PC-9 (cell line): ENCODE measurements around the gene CTNNA3. TPM values are rescaled to one million over a fixed set of nuclear protein-coding genes. Genes with fewer than 3 reads are reported as not detected.

Experiments
- BruUV-seq: library from RNA; stranded (reverse); fragments of 400-500 nt; replicated peaks from 2 replicates; lab custom pipeline; 2021; lab: Mats Ljungman, UMichigan
- CTCF ChIA-PET: fragments of 300-600 bp; sonication (Branson Sonifier 250); formaldehyde crosslinking; loops from one replicate; lab custom pipeline; 2022; ENCODE audit warnings: antibody characterized with exemption; lab: Charles Lee
- POLR2A ChIA-PET: fragments of 300-600 bp; sonication (Branson Sonifier 250); formaldehyde crosslinking; loops from one replicate; lab custom pipeline; 2022; ENCODE audit warnings: antibody characterized with exemption; ENCODE audit not compliant: unreplicated experiment; lab: Charles Lee
- DNase-seq, 2 experiments: peaks; one replicate each; pipeline versions ENCODE4 v3.0.0 to v3.0.0-alpha.2; 2015 to 2022; ENCODE audit warnings: mixed read lengths in 1 of 2
- H2AFZ ChIP-seq: fragments of 200-600 bp; sonication (generic); 2 replicates; pipeline ENCODE4 v1.8.1; 2017; ENCODE audit warnings: antibody characterized with exemption
- H3F3A ChIP-seq: fragments of 200-600 bp; sonication (generic); 2 replicates; pipeline ENCODE4 v1.8.1; 2017; ENCODE audit warnings: antibody characterized with exemption, mild to moderate bottlenecking, low read depth; ENCODE audit not compliant: insufficient read depth
- H3K27ac ChIP-seq: fragments of 200-600 bp; sonication (generic); 2 replicates; pipeline ENCODE4 v1.6.1; 2016; ENCODE audit warnings: mixed run types
- H3K27me3 ChIP-seq: fragments of 200-600 bp; sonication (generic); 2 replicates; pipeline ENCODE4 v1.6.1; 2016; ENCODE audit warnings: low read depth, mixed run types; ENCODE audit not compliant: insufficient read depth
- H3K36me3 ChIP-seq: fragments of 200-600 bp; sonication (generic); 2 replicates; pipeline ENCODE4 v1.6.1; 2016; ENCODE audit warnings: low read depth, mixed run types
- H3K4me1 ChIP-seq: fragments of 200-600 bp; sonication (generic); replicated peaks from 2 replicates; pipeline ENCODE4 v1.6.1; 2016; ENCODE audit warnings: mixed run types; ENCODE audit not compliant: insufficient read depth
- H3K4me2 ChIP-seq: fragments of 200-600 bp; sonication (generic); 2 replicates; pipeline ENCODE4 v1.6.1; 2017; ENCODE audit warnings: mixed run types
- H3K4me3 ChIP-seq: fragments of 200-600 bp; sonication (generic); 2 replicates; pipeline ENCODE4 v1.6.1; 2016; ENCODE audit warnings: mixed run types
- H3K79me2 ChIP-seq: fragments of 200-600 bp; sonication (generic); 2 replicates; pipeline ENCODE4 v1.6.1; 2017; ENCODE audit warnings: low read depth, mixed run types
- H3K9me2 ChIP-seq: fragments of 200-600 bp; sonication (generic); 2 replicates; pipeline ENCODE4 v1.8.1; 2017; ENCODE audit warnings: mild to moderate bottlenecking; ENCODE audit not compliant: insufficient read depth
- H3K9me3 ChIP-seq: fragments of 200-600 bp; sonication (generic); 2 replicates; pipeline ENCODE4 v1.8.1; 2016; ENCODE audit warnings: low read depth; ENCODE audit not compliant: insufficient read depth
- H4K20me1 ChIP-seq: fragments of 200-600 bp; sonication (generic); 2 replicates; pipeline ENCODE4 v1.8.1; 2017; ENCODE audit not compliant: insufficient read depth
- EZH2 ChIP-seq: fragments of 200-600 bp; sonication (generic); IDR thresholded peaks from 2 replicates; pipeline ENCODE4 v1.8.0; 2017; ENCODE audit warnings: antibody characterized with exemption, low read depth
- intact Hi-C: fragments of 100-400 bp; cut with micrococcal nuclease; formaldehyde crosslinking; loops from one replicate; pipeline ENCODE4 v1.10.0; 2022; ENCODE audit not compliant: unreplicated experiment
- total RNA-seq: library from RNA; stranded (reverse); gene quantifications from 2 replicates; pipeline ENCODE4 v1.2.3, GENCODE V29; 2021
- TF ChIP-seq, protein P1 (sequence below): fragments of 200-600 bp; sonication (generic); conservative IDR thresholded peaks from 2 replicates; pipeline ENCODE4 v1.6.1; 2017; ENCODE audit warnings: mixed run types, antibody characterized with exemption, mild to moderate bottlenecking, moderate library complexity

The CTNNA3 gene
- total RNA-seq, 1 experiment from 2014 or later = not detected

DNA sequence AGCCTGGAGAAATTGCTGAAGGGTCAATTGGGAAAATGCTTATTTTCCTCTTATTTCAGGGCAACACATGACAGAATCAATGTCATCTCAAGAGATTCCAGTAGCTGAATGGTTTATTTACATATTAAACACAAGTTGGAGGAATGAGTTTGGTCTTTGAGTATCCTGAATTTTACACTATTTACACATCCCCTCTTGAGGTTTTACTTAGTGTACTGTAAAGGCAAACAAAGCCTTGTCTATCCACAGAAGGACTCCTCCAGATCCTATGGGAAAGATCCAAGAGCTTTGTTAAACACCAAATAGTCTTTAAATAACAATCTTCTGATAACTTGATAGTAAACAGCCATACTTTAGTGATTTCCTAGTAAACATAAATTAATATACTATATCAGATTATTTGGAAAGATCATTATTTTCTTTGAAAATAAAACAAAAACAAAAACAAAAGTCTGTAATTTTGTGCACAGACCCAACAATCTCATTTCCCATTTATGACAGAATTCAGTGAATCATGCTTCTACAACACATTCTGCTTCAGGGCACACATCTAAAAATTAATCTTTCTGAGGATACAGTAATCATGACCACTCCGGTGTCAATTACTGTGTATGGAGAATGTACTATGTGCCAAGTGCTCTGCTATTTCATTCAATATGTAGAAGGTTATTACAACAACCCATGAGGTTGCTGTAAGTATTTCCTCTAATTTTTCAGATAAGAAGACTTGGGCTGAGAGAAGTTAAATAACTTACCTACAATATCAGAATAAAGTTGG lies 1345.2 kb downstream of the CTNNA3 start:
- intact Hi-C loops = no loop called here
- BruUV-seq = no TSS peak
- Histone ChIP-seq H3K27me3 (no peaks in the 10 kb centered on the region), H3K36me3 (no peaks in the 10 kb centered on the region), H3K4me3 (no peak overlapping the region), H3F3A (no peaks in the 10 kb centered on the region), H3K4me2 (no peak overlapping the region), H3K79me2 (no peaks in the 10 kb centered on the region), H4K20me1 (no peaks in the 10 kb centered on the region), H3K27ac (no peak overlapping the region), H2AFZ (no peak overlapping the region), H3K9me3 (no peaks in the 10 kb centered on the region), H3K4me1 (no peaks in the 10 kb centered on the region), H3K9me2 (no peaks in the 10 kb centered on the region)
- ChIA-PET POLR2A (no interaction called here), CTCF (no interaction called here)
- no peak for TF ChIP-seq EZH2
- TF ChIP-seq, protein P1, sequence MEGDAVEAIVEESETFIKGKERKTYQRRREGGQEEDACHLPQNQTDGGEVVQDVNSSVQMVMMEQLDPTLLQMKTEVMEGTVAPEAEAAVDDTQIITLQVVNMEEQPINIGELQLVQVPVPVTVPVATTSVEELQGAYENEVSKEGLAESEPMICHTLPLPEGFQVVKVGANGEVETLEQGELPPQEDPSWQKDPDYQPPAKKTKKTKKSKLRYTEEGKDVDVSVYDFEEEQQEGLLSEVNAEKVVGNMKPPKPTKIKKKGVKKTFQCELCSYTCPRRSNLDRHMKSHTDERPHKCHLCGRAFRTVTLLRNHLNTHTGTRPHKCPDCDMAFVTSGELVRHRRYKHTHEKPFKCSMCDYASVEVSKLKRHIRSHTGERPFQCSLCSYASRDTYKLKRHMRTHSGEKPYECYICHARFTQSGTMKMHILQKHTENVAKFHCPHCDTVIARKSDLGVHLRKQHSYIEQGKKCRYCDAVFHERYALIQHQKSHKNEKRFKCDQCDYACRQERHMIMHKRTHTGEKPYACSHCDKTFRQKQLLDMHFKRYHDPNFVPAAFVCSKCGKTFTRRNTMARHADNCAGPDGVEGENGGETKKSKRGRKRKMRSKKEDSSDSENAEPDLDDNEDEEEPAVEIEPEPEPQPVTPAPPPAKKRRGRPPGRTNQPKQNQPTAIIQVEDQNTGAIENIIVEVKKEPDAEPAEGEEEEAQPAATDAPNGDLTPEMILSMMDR = no peak
- no peak for DNase-seq

DNA sequence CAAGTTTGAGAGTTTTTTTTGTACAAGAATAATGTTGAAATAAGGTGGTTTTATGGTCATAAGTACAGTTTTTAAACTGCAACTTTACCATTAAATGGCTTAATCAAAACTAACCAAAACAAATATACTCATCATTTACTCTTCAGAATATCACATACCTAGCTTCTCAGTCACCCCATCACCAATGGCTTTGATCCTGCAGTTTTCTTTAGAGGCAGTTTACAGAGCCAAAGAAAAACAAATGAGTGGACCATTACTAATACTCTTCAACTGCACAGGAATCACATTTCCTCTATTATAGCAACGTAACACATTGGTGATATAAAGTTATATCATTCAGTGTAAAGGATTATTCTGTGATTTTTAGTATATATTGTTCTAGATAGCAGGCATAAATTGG lies 1346.3 kb downstream of the CTNNA3 start:
- Histone ChIP-seq H3K9me3 (no peaks in the 10 kb centered on the region), H3K27ac (no peak overlapping the region), H2AFZ (no peak overlapping the region), H3K79me2 (no peaks in the 10 kb centered on the region), H3F3A (no peaks in the 10 kb centered on the region), H3K4me1 (no peaks in the 10 kb centered on the region), H3K4me3 (no peak overlapping the region), H3K4me2 (no peak overlapping the region), H3K9me2 (no peaks in the 10 kb centered on the region), H3K27me3 (no peaks in the 10 kb centered on the region), H4K20me1 (no peaks in the 10 kb centered on the region), H3K36me3 (no peaks in the 10 kb centered on the region)
- CTCF ChIA-PET = no interaction called here
- BruUV-seq = no TSS peak
- TF ChIP-seq EZH2 = no peak
- TF ChIP-seq, protein P1 = no peak
- DNase-seq = no peak
- POLR2A ChIA-PET = no interaction called here
- intact Hi-C loops = no loop called here

DNA sequence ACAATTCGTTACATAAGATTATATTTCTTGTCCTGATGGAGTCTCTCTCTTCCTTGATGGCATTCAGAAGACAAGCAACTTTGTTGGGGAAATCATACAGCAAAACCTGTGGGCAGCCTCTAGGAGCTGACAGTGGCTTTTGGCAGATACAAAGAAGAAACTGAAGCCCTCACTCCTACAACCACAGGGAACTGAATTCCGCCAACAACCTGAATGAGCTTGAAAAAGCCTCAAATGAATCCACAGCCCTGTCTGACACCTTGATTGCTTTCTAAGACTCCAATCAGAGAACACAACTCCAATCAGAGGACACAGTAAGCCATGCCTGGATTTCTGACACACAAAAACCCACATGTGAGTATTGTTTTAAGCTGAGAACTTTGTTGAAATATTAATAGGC lies 1346.9 kb downstream of the CTNNA3 start:
- no peaks in the 10 kb centered on the region for H3K36me3 ChIP-seq
- no peaks in the 10 kb centered on the region for H3K79me2 ChIP-seq
- BruUV-seq = no TSS peak
- ChIA-PET POLR2A (no interaction called here), CTCF (no interaction called here)
- no peaks in the 10 kb centered on the region for H3F3A ChIP-seq
- intact Hi-C loops = no loop called here
- no peak overlapping the region for H3K4me3 ChIP-seq
- no peaks in the 10 kb centered on the region for H3K9me2 ChIP-seq
- H2AFZ ChIP-seq = no peak overlapping the region
- no peak overlapping the region for H3K4me2 ChIP-seq
- H3K4me1 ChIP-seq = no peaks in the 10 kb centered on the region
- H3K27ac ChIP-seq = no peak overlapping the region
- no peaks in the 10 kb centered on the region for H3K9me3 ChIP-seq
- H3K27me3 ChIP-seq = no peaks in the 10 kb centered on the region
- no peak for DNase-seq
- H4K20me1 ChIP-seq = no peaks in the 10 kb centered on the region
- TF ChIP-seq, protein P1 = no peak
- no peak for TF ChIP-seq EZH2
